SU-DHL-6 (cell line): Measurements from ENCODE around the gene IGFBPL1.

ENCODE experiments used
- EZH2phosphoT487 ChIP-seq: fragments of 200-600 bp; sonication (generic), shearing (Covaris generic); conservative IDR thresholded peaks from 2 replicates; pipeline ENCODE4 v1.6.1; 2018; ENCODE audit warnings: mild to moderate bottlenecking, antibody characterized with exemption, low read length, moderate library complexity, mixed read lengths
- TF ChIP-seq, protein P1 (sequence below): fragments of 200-600 bp; sonication (generic); IDR thresholded peaks from one replicate; pipeline ENCODE4 v1.5.1; 2017; ENCODE audit warnings: antibody characterized with exemption, mild to moderate bottlenecking, low read length, moderate library complexity; ENCODE audit not compliant: insufficient read depth, poor library complexity, severe bottlenecking

DNA sequence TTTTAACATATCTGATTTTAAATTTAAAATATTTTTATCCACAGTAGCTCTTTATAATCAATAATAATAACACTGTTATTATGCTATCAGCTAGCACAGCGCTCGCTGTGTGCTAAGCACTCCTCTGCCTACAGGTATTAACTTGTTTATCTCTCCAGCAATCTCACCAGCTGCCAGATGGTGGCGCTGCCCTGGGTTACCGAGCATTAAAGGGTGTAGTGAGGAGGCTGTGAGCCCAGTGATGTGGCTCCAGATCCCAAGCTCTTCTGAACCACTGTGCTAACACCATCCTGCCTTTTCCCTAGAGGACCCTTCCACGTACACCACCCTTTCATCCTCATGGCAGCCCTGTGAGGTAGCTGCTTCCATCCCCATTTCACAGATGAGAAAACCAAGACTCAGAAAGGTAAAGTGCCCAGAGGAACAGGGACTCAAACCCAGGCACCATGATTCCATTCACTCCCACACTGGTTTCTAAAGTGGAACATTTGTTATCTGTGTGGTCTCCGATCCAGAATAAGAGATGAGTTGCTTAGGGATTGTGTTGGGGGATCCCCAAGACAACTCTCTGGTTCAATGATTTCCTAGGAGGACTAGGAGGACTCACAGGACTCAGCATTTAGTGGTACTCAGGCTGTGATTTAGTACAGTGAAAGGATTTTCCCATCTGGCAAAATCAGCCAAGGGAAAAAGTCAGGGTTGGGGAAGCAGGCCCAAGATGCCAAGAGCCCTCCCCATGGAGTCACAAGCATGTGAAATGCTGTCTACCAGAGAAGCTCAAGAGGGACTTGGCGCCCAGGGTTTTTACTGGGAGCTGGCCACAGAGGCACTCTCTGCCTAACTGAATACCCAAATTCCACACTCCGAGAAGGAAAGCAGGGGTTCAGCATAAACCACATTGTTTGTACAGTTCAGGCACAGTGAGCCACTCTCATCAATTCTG is 7.0 kb downstream of the IGFBPL1 start:
- TF ChIP-seq, protein P1, sequence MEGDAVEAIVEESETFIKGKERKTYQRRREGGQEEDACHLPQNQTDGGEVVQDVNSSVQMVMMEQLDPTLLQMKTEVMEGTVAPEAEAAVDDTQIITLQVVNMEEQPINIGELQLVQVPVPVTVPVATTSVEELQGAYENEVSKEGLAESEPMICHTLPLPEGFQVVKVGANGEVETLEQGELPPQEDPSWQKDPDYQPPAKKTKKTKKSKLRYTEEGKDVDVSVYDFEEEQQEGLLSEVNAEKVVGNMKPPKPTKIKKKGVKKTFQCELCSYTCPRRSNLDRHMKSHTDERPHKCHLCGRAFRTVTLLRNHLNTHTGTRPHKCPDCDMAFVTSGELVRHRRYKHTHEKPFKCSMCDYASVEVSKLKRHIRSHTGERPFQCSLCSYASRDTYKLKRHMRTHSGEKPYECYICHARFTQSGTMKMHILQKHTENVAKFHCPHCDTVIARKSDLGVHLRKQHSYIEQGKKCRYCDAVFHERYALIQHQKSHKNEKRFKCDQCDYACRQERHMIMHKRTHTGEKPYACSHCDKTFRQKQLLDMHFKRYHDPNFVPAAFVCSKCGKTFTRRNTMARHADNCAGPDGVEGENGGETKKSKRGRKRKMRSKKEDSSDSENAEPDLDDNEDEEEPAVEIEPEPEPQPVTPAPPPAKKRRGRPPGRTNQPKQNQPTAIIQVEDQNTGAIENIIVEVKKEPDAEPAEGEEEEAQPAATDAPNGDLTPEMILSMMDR, result peak; percentile 52
- no peak for TF ChIP-seq EZH2phosphoT487
